Fibroblast of the aortic adventitia (primary cell): Measurements from ENCODE around the gene KLK2. TPM values are rescaled to one million over a fixed set of nuclear protein-coding genes. Genes with fewer than 3 reads are reported as not detected.

Source experiments
- DNase-seq: peaks from one replicate; pipeline ENCODE4 v3.0.0-alpha.2; 2010; ENCODE audit warnings: low read depth
- H3K4me3 ChIP-seq: 2 replicates; pipeline ENCODE4 v1.5.1; 2011; ENCODE audit warnings: low read depth, mild to moderate bottlenecking, control low read depth, low read length, moderate library complexity
- total RNA-seq: library from RNA; depleted of rRNA; stranded (reverse); fragments of >200 nt; gene quantifications from 2 replicates; pipeline ENCODE4 v1.2.3, GENCODE V29; 2012; ENCODE audit warnings: low replicate concordance
- TF ChIP-seq, protein P1 (sequence below): IDR thresholded peaks from 2 replicates; pipeline ENCODE4 v1.5.1; 2011; ENCODE audit warnings: mild to moderate bottlenecking, low read length, control low read depth, inconsistent platforms; ENCODE audit not compliant: insufficient read depth

The KLK2 gene
- total RNA-seq, 1 donor: not detected

DNA sequence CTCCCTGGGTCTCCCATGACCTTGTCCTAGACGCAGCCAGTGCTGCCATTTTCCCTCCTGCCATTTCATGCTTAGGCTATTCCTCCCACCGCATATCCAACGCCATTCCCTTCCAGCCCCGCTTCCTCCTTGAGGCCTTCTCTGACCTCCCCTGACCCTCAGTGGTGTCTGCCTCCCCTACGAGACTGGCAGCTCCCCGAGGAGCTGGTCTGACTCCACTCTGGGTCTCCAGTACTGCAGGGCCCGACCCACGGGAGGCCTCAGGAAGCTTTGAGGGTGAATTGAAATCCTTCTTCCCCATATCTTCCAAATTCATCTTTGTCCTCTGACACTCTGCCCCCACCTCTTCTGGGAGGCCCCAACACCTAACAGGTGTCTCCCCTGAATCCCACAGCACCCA lies 40.6 kb upstream of the KLK2 start:
- DNase-seq: no peak
- TF ChIP-seq, protein P1, sequence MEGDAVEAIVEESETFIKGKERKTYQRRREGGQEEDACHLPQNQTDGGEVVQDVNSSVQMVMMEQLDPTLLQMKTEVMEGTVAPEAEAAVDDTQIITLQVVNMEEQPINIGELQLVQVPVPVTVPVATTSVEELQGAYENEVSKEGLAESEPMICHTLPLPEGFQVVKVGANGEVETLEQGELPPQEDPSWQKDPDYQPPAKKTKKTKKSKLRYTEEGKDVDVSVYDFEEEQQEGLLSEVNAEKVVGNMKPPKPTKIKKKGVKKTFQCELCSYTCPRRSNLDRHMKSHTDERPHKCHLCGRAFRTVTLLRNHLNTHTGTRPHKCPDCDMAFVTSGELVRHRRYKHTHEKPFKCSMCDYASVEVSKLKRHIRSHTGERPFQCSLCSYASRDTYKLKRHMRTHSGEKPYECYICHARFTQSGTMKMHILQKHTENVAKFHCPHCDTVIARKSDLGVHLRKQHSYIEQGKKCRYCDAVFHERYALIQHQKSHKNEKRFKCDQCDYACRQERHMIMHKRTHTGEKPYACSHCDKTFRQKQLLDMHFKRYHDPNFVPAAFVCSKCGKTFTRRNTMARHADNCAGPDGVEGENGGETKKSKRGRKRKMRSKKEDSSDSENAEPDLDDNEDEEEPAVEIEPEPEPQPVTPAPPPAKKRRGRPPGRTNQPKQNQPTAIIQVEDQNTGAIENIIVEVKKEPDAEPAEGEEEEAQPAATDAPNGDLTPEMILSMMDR: no peak

DNA sequence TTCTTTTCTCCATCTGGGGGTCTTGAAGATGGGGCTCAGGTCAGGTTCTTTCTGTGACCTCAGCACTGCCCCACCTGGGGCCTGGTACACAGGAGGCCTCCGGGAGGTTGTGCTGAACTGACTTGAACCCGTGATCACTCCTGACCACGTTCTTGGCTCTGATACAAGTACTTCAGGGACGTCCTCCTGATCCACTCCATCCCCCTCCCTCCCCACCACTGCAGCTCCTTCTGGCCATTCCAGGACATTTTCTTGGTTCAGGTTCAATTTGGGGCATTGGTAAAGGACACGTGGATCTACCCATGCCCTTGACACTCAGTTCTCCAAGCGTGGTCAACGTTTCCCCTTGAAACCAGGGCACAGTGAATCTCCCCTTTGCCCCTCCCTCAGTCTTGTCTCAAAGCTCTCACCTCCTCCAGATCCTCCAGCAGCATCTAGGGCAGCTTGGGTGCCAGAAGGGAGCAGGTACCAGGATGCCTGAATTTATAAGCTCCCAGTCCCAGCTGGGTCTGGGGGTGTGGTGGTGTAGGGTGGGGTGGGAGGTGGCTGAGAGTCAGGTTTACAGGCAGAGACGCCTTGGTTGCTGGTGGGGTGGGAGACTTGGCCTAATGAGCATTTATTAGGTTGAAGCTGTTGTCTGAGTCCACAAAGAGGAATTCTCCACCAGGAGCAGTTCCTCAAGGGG lies 40.0 kb upstream of the KLK2 start, which contains the start of gene KLK15:
Gene KLK15, minus strand, starts transcription at position 458 of the 685 bp plus-strand sequence. CDS start 2,082 bp downstream, outside the sequence.
- DNase-seq: no peak
- H3K4me3 ChIP-seq: no peak within 1 kb of the TSS
- TF ChIP-seq, protein P1: no peak

More for the DNA sequence above, 40.6 kb upstream of the KLK2 start:
- H3K4me3 ChIP-seq: no peak overlapping the region

DNA sequence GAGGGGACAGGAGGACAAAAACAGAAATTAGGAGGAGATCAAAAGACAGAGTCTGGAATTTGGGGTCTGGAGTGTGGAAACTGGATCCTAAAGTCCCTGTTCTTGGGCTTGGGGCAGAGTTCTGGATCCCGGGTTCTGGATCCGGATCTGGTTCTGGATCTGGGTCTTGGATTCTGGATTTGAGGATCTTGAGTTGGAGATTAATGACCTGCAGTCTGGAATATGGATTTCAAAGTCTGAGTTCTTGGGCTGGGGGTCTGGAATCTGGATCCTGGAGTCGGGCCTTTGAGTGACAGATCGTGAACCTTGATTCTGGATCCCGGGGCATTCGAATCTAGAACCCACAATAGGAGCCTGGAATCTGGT lies 39.5 kb upstream of the KLK2 start:
- TF ChIP-seq, protein P1: no peak
- H3K4me3 ChIP-seq: no peak overlapping the region
- DNase-seq: no peak

DNA sequence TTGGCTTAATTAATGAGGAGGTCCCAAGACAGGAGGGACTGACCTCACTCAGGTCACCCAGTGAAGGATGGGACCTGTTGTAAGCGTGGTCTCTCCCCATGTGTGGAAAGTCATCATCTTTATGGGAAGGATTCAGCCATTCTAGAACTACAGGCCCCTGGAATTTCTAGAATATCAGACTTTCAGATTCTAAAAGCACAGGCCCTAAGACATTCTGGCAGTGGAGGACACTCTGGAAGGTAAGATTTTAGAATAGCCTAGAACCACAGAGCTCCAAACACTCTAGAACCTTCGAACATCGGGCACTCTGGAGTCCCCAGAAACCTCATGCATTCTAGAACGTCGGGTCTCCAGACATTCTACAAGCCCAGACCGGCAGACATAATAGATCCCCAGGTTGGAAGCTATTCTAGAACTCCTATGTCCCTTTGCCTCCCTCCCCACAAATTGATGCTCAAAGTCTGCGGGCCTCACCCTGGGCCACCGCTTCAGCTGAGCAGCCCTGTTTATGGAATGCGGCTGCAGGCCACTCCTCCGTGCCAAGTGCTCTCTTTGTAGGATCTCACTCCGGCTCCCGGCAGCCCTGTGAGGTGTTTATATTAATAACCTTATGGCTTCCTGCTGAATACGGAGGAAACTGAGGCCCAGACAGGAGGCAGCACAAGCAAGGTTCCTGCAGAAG lies 38.0 kb upstream of the KLK2 start:
- peak overlapping the region; percentile 71 for H3K4me3 ChIP-seq
- TF ChIP-seq, protein P1: no peak
- DNase-seq: no peak

DNA sequence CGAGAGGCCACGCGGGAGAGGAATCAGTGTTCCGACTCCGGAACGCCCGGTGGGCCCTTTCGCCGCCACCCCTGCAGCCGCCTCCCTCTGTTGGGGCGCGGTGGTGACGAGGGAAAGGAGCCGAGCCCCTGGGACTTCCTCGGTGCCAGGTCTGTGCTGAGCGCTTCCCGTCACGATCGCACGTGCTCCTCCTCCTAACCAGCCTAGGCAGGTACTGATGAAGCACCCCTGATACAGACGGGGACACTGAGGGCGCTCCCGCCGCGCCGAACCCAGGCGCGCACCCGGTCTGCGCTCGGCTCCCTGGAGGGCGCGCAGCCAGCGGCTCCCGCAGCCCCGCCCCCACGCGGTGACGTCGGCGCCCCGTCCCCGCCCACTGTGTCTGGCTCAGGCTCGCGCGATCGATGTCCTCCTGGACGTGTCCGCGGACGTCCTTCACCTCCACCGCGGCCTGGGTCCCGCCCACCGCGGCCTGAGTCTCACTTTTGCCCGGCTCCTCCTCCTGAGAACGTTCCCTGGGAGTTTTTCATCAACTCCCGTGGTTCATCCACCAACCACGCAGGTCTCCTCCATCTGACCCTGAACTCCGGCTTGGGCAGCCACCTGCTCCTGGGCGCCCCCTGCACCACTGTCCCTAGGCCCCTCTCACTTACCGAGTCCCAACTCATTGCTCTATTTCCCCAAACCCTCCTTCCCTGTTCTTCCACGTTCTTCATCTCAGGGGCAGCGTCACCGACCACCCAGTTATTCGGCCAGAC lies 37.3 kb upstream of the KLK2 start:
- DNase-seq: peak; percentile 31
- TF ChIP-seq, protein P1: no peak

DNA sequence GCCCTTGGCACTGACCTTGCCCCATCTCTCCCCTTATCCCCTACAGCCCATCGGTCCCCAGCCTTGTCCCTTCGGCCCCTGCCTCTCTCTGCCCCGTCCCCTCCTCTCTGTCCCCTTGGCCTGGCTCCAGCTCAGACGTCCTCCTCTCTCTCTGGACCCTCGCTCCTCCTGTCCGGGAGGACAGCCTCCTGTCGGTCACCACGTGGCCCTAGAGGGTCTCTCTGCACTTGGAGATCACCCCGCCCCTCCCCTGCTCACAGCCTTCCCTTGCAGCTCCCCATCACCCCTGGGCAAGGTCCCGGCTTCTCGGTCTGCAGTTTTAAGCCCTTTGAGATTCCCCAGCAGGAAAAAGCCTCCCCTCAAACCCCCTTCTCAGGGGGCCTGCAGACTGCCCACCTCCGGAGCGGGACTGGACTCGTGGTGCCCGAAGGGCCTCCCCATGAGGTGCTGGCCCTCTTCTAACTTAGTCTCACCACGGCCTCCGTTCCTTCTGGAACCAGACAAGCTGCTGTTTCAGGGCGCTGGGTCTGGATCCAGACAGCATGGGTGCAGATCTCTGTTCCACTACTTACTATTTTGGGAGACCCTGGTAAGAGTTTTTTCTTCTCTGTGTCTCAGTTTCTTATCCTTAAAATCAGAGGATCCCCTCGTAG lies 36.6 kb upstream of the KLK2 start:
- no peak for DNase-seq
- TF ChIP-seq, protein P1: no peak
- H3K4me3 ChIP-seq: no peak overlapping the region

More for the DNA sequence above, 37.3 kb upstream of the KLK2 start:
- peak overlapping the region; percentile 71 for H3K4me3 ChIP-seq
